HG02642 (cell line): ENCODE measurements around the gene FBXL20.
"Not testable (repeated sequence)": the region's sequence is repeated elsewhere in the genome, so short reads cannot be mapped to it uniquely, and the experiment has no call there.

Source experiments
- ATAC-seq: cut with Tn5 transposase; IDR thresholded peaks from one replicate; pipeline ENCODE4 v1.9.1; 2021; ENCODE audit warnings: mild to moderate bottlenecking; ENCODE audit not compliant: unreplicated experiment, poor library complexity

FBXL20 gene

GRCh38 chr17:39401412-39402243 lies at the start of gene FBXL20:
Gene FBXL20, minus strand, starts transcription at chr17:39401626. Its CDS starts 224 bp downstream, at chr17:39401402.
- peak; percentile 66 for ATAC-seq

GRCh38 chr17:39450847-39451581 lies 49.6 kb upstream of the FBXL20 start, which contains the start of gene MED1:
Gene MED1, minus strand, starts transcription at chr17:39451263. Its CDS starts 201 bp downstream, at chr17:39451062.
- ATAC-seq = peak; percentile 94

- ATAC-seq = no peak
Measured at GRCh38 chr17:39450051-39450450, 48.6 kb upstream of the FBXL20 start.

GRCh38 chr17:39447561-39447960 lies 46.1 kb upstream of the FBXL20 start:
- no peak for ATAC-seq

GRCh38 chr17:39443326-39443725 lies 41.9 kb upstream of the FBXL20 start:
- no peak for ATAC-seq

- not testable (repeated sequence) for ATAC-seq
Measured at GRCh38 chr17:39439868-39440267, 38.4 kb upstream of the FBXL20 start.

GRCh38 chr17:39429600-39429999 lies 28.2 kb upstream of the FBXL20 start:
- ATAC-seq = no peak

- ATAC-seq = no peak
Measured at GRCh38 chr17:39416141-39416540, 14.7 kb upstream of the FBXL20 start.

- ATAC-seq = no peak
Measured at GRCh38 chr17:39410279-39410678, 8.9 kb upstream of the FBXL20 start.

GRCh38 chr17:39408360-39408759 lies 6.9 kb upstream of the FBXL20 start:
- no peak for ATAC-seq

- no peak for ATAC-seq
Measured at GRCh38 chr17:39406951-39407350, 5.5 kb upstream of the FBXL20 start.

- no peak for ATAC-seq
Measured at GRCh38 chr17:39405436-39405835, 4.0 kb upstream of the FBXL20 start.

- ATAC-seq = no peak
Measured at GRCh38 chr17:39404542-39405378, 3.3 kb upstream of the FBXL20 start.

GRCh38 chr17:39402890-39403605 lies 1.6 kb upstream of the FBXL20 start:
- ATAC-seq = no peak

- peak; percentile 70 for ATAC-seq
Measured at GRCh38 chr17:39402244-39402889, 941 bp upstream of the FBXL20 start.

- ATAC-seq = no peak
Measured at GRCh38 chr17:39400547-39401411, 647 bp downstream of the FBXL20 start.

GRCh38 chr17:39399791-39400190 lies 1.6 kb downstream of the FBXL20 start:
- ATAC-seq = no peak

GRCh38 chr17:39393736-39394135 lies 7.7 kb downstream of the FBXL20 start:
- ATAC-seq = no peak
